ENCODE data around the gene TMC2. TPM values are rescaled to one million over a fixed set of nuclear protein-coding genes. Genes with fewer than 3 reads are reported as not detected.
A peak's percentile ranks its signal among the peaks of the same experiment; 100 is the strongest.

The TMC2 gene
- total and polyA plus RNA-seq, 7 experiments from 2014 or later, result 0.15 TPM; not detected in 6

GRCh38 chr20:2653556-2654383, 117.4 kb downstream of the TMC2 start:
- Histone ChIP-seq H3K27ac (ENCODE audit: low read depth, low read length) (peak overlapping the region; percentile 90), H3K4me3 (ENCODE audit: low read length) (peak overlapping the region; percentile 82), H3K4me1 (ENCODE audit: control insufficient read depth in 2 of 2, insufficient read depth in 2 of 2, low read length in 2 of 2) (peaks cover 22 to 26% of the 10 kb centered on the region in 2 donors), H3K36me3 (ENCODE audit: control insufficient read depth in 2 of 3, insufficient read depth in 3 of 3, low read length in 3 of 3) (peaks cover 37 to 52% (median 37%) of the 10 kb centered on the region in 3 experiments), H3K27me3 (ENCODE audit: control insufficient read depth in 2 of 2, insufficient read depth in 2 of 2, low read length in 2 of 2) (no peaks in the 10 kb centered on the region), H3K9me3 (ENCODE audit: control insufficient read depth in 2 of 3, low read length in 3 of 3) (no peaks in the 10 kb centered on the region)
- H3K4me1 Mint-ChIP-seq, result peaks cover 13 to 42% (median 33%) of the 10 kb centered on the region in 7 donors
- intact Hi-C loops (cut with micrococcal nuclease), result loop anchor here (2.0 to 5.0 kb wide), 6 partner anchors 129 to 1426 kb away; partner anchors contain the start of genes PTPRA (in 2 of the 2), FKBP1A (in 1 of the 2), MRPS26 (in 1 of the 2) and RAD21L1 (in 1 of the 2)
- H3K9me3 Mint-ChIP-seq, result no peaks in the 10 kb centered on the region
- CTCF ChIA-PET, result no interaction called here
- ATAC-seq (no peak), DNase-seq (no peak)
- POLR2A ChIA-PET, result interaction anchor here (0.6 to 6.8 kb wide), 6 partner anchors 9 to 183 kb away, joined by 3 to 183 read pairs (median 16); partner anchors contain the start of genes IDH3B and SNRPB
- no peaks in the 10 kb centered on the region for H3K27me3 Mint-ChIP-seq
- peak overlapping the region; percentile 78 to 92 (median 86) for H3K27ac Mint-ChIP-seq
- peaks cover 14 to 48% (median 26%) of the 10 kb centered on the region in 5 donors for H3K36me3 Mint-ChIP-seq
- peak overlapping the region; percentile 86 to 92 (median 89) for H3K4me3 Mint-ChIP-seq

- H3K4me3 ChIP-seq (ENCODE audit: low read length), result peak overlapping the region; percentile 82
- CTCF ChIA-PET, result no interaction called here
Observed at GRCh38 chr20:2654384-2654822, 118.0 kb downstream of the TMC2 start.

GRCh38 chr20:2654831-2655230, 118.5 kb downstream of the TMC2 start:
- ATAC-seq, result no peak
- peak overlapping the region in 7 of 9 donors; percentile 10 to 86 (median 58) for H3K27ac Mint-ChIP-seq
- peaks cover 17 to 38% (median 35%) of the 10 kb centered on the region in 7 donors for H3K4me1 Mint-ChIP-seq
- no peak for DNase-seq
- Histone ChIP-seq H3K4me3 (ENCODE audit: low read length) (no peak overlapping the region), H3K27me3 (ENCODE audit: control insufficient read depth in 2 of 2, insufficient read depth in 2 of 2, low read length in 2 of 2) (no peaks in the 10 kb centered on the region), H3K27ac (ENCODE audit: low read depth, low read length) (no peak overlapping the region), H3K36me3 (ENCODE audit: control insufficient read depth in 2 of 3, insufficient read depth in 3 of 3, low read length in 3 of 3) (peaks cover 41 to 63% (median 43%) of the 10 kb centered on the region in 3 experiments), H3K9me3 (ENCODE audit: control insufficient read depth in 2 of 3, low read length in 3 of 3) (no peaks in the 10 kb centered on the region), H3K4me1 (ENCODE audit: control insufficient read depth in 2 of 2, insufficient read depth in 2 of 2, low read length in 2 of 2) (peaks cover 22 to 26% of the 10 kb centered on the region in 2 donors)
- intact Hi-C loops (cut with micrococcal nuclease), result loop anchor here in 1 of 2 donors (5.0 kb wide), 3 partner anchors 392 to 1428 kb away; partner anchors contain the start of genes FKBP1A, MRPS26 and RAD21L1
- H3K4me3 Mint-ChIP-seq, result peak overlapping the region; percentile 86 to 92 (median 89)
- H3K27me3 Mint-ChIP-seq, result no peaks in the 10 kb centered on the region
- CTCF ChIA-PET, result interaction anchor here (0.7 to 1.0 kb wide), 2 partner anchors 8 to 10 kb away, joined by 3 read pairs; no protein-coding TSS in a partner anchor
- POLR2A ChIA-PET, result interaction anchor here (0.9 to 6.8 kb wide), 4 partner anchors 11 to 86 kb away, joined by 3 to 183 read pairs (median 12); partner anchors contain the start of gene IDH3B
- H3K9me3 Mint-ChIP-seq, result no peaks in the 10 kb centered on the region
- H3K36me3 Mint-ChIP-seq, result peaks cover 16 to 57% (median 35%) of the 10 kb centered on the region in 5 donors

More at GRCh38 chr20:2654384-2654822, 118.0 kb downstream of the TMC2 start:
- H3K36me3 ChIP-seq (ENCODE audit: control insufficient read depth in 2 of 3, insufficient read depth in 3 of 3, low read length in 3 of 3), result peaks cover 39 to 58% (median 41%) of the 10 kb centered on the region in 3 experiments
- H3K36me3 Mint-ChIP-seq, result peaks cover 16 to 53% (median 32%) of the 10 kb centered on the region in 5 donors
- H3K27ac ChIP-seq (ENCODE audit: low read depth, low read length), result peak overlapping the region; percentile 90
- H3K4me3 Mint-ChIP-seq, result peak overlapping the region; percentile 86 to 92 (median 89)
- POLR2A ChIA-PET, result interaction anchor here (0.9 to 6.8 kb wide), 4 partner anchors 10 to 86 kb away, joined by 3 to 183 read pairs (median 12); partner anchors contain the start of gene IDH3B
- peaks cover 17 to 42% (median 36%) of the 10 kb centered on the region in 7 donors for H3K4me1 Mint-ChIP-seq
- ATAC-seq (no peak), DNase-seq (no peak)
- H3K27ac Mint-ChIP-seq, result peak overlapping the region; percentile 27 to 86 (median 59)
- H3K9me3 ChIP-seq (ENCODE audit: control insufficient read depth in 2 of 3, low read length in 3 of 3), result no peaks in the 10 kb centered on the region
- H3K4me1 ChIP-seq (ENCODE audit: control insufficient read depth in 2 of 2, insufficient read depth in 2 of 2, low read length in 2 of 2), result peaks cover 22 to 26% of the 10 kb centered on the region in 2 donors
- no peaks in the 10 kb centered on the region for H3K27me3 Mint-ChIP-seq
- H3K9me3 Mint-ChIP-seq, result no peaks in the 10 kb centered on the region
- intact Hi-C loops (cut with micrococcal nuclease), result loop anchor here in 1 of 2 donors (5.0 kb wide), 3 partner anchors 393 to 1427 kb away; partner anchors contain the start of genes FKBP1A, MRPS26 and RAD21L1
- H3K27me3 ChIP-seq (ENCODE audit: control insufficient read depth in 2 of 2, insufficient read depth in 2 of 2, low read length in 2 of 2), result no peaks in the 10 kb centered on the region

GRCh38 chr20:2655331-2656116, 119.2 kb downstream of the TMC2 start:
- ChIA-PET POLR2A (interaction anchor here (1.1 to 6.8 kb wide), 2 partner anchors 10 to 12 kb away, joined by 3 to 183 read pairs; partner anchors contain the start of gene IDH3B), CTCF (interaction anchor here (0.7 to 1.0 kb wide), 2 partner anchors 9 to 11 kb away, joined by 3 read pairs; no protein-coding TSS in a partner anchor)
- Mint-ChIP-seq H3K4me1 (peaks cover 19 to 35% (median 31%) of the 10 kb centered on the region in 7 donors), H3K4me3 (peak overlapping the region in 3 of 10 donors; percentile 6 to 92 (median 87)), H3K27me3 (no peaks in the 10 kb centered on the region), H3K9me3 (no peaks in the 10 kb centered on the region), H3K27ac (peak overlapping the region in 3 of 9 donors; percentile 29 to 84 (median 36)), H3K36me3 (peaks cover 20 to 62% (median 37%) of the 10 kb centered on the region in 5 donors)
- Histone ChIP-seq H3K4me1 (ENCODE audit: control insufficient read depth in 2 of 2, insufficient read depth in 2 of 2, low read length in 2 of 2) (peaks cover 22 to 26% of the 10 kb centered on the region in 2 donors), H3K27me3 (ENCODE audit: control insufficient read depth in 2 of 2, insufficient read depth in 2 of 2, low read length in 2 of 2) (no peaks in the 10 kb centered on the region), H3K9me3 (ENCODE audit: control insufficient read depth in 2 of 3, low read length in 3 of 3) (no peaks in the 10 kb centered on the region), H3K36me3 (ENCODE audit: control insufficient read depth in 2 of 3, insufficient read depth in 3 of 3, low read length in 3 of 3) (peaks cover 41 to 70% (median 45%) of the 10 kb centered on the region in 3 experiments), H3K27ac (ENCODE audit: low read depth, low read length) (no peak overlapping the region), H3K4me3 (ENCODE audit: low read length) (no peak overlapping the region)
- ATAC-seq (no peak), DNase-seq (no peak)
- intact Hi-C loops (cut with micrococcal nuclease), result no loop called here

- peaks cover 20 to 36% (median 27%) of the 10 kb centered on the region in 7 donors for H3K4me1 Mint-ChIP-seq
- Histone ChIP-seq H3K4me3 (ENCODE audit: low read length) (no peak overlapping the region), H3K27me3 (ENCODE audit: control insufficient read depth in 2 of 2, insufficient read depth in 2 of 2, low read length in 2 of 2) (no peaks in the 10 kb centered on the region), H3K4me1 (ENCODE audit: control insufficient read depth in 2 of 2, insufficient read depth in 2 of 2, low read length in 2 of 2) (peaks cover 17 to 20% of the 10 kb centered on the region in 2 donors), H3K9me3 (ENCODE audit: control insufficient read depth in 2 of 3, low read length in 3 of 3) (no peaks in the 10 kb centered on the region), H3K27ac (ENCODE audit: low read depth, low read length) (no peak overlapping the region), H3K36me3 (ENCODE audit: control insufficient read depth in 2 of 3, insufficient read depth in 3 of 3, low read length in 3 of 3) (peaks cover 42 to 79% (median 51%) of the 10 kb centered on the region in 3 experiments)
- peaks cover 26 to 65% (median 43%) of the 10 kb centered on the region in 5 donors for H3K36me3 Mint-ChIP-seq
- intact Hi-C loops (cut with micrococcal nuclease), result no loop called here
- ChIA-PET CTCF (no interaction called here), POLR2A (interaction anchor here (1.8 kb wide), 1 partner anchor 9 kb away, joined by 4 read pairs; no protein-coding TSS in a partner anchor)
- no peaks in the 10 kb centered on the region for H3K27me3 Mint-ChIP-seq
- peak overlapping the region in 3 of 9 donors; percentile 28 to 77 (median 35) for H3K27ac Mint-ChIP-seq
- H3K9me3 Mint-ChIP-seq, result no peaks in the 10 kb centered on the region
- H3K4me3 Mint-ChIP-seq, result peak overlapping the region in 1 of 10 donors; percentile 13
- ATAC-seq (no peak), DNase-seq (no peak)
Observed at GRCh38 chr20:2656471-2657117, 120.2 kb downstream of the TMC2 start.

Data from naive thymus-derived CD4-positive, alpha-beta T cell (primary cell).